IPS-18c (cell line): ENCODE measurements around the gene PCCA.
"Not testable (repeated sequence)": the region's sequence is repeated elsewhere in the genome, so short reads cannot be mapped to it uniquely, and the experiment has no call there.

Source experiments
- H3K4me3 ChIP-seq: 2 replicates; pipeline ENCODE4 v1.7.0; 2013; ENCODE audit warnings: low read depth, mild to moderate bottlenecking, low read length, moderate library complexity; ENCODE audit not compliant: insufficient read depth
- H3K9me3 ChIP-seq: one replicate; pipeline ENCODE4 v1.6.1; 2013; ENCODE audit warnings: mild to moderate bottlenecking, low read length, moderate library complexity; ENCODE audit not compliant: control insufficient read depth, insufficient read depth

The PCCA gene

DNA sequence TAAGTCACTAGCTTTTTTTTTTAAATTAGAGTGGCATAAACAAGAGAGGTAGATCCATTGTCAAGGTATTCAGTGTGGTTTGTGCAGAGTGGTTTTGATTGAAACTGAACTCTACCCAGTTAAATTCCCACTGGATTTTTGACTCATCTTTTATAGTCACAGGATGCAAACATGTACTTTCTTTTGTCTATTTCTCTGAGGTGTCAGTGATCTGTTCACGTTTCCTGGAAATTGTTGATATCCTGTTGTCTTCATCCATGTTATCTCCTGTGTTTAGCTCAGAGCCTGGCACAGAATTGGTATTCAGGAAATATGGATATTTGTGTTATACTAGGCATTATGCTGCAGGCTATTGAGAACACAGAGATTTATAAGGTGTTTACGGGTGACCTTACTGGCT, 119.7 kb downstream of the PCCA start:
- no peak overlapping the region for H3K4me3 ChIP-seq
- no peaks in the 10 kb centered on the region for H3K9me3 ChIP-seq

DNA sequence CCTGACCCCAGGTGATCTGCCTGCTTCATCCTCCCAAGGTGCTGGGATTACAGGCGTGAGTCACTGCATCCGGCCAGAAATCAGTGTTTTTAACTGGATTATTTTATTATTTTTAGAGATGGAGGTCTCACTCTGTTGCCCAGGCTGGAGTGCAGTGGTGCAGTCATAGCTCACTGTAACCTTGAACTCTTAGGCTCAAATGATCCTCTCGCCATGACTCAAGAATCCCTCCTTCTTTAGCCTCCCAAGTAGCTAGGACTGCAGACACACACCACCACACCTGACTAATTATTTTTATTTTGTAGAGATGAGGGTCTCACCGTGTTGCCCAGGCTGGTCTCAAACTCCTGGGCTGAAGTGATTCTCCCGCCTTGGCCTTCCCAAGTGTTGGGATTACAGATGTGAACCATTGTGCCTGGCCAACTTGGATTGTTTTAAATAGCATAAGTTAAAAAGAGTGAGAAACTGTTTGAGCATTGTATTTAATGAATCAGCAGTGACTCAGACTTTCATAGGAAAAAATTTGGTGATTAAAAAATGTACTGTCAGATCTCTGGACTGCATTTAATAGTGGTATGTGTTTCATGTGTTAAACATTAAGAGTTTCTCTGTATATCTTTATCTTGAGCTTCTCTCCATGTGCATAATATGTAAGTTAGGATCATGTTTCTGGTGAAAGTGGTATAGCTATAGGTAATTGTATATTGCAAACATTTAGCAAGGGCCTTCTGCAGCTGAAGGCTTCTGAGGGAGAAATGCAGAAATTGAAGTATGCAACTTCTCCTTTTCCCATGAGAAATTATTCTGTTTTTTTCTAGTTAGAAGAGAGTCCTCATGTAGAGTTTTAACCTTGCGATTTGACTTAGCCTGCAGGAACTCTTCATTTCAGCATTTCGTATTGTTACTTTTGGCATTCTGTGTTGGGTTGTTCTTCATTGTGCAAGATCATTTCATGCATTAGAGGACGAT, 121.2 kb downstream of the PCCA start:
- H3K9me3 ChIP-seq = no peaks in the 10 kb centered on the region

GRCh38 chr13:100211016-100211710, 122.3 kb downstream of the PCCA start:
- Histone ChIP-seq H3K9me3 (no peaks in the 10 kb centered on the region), H3K4me3 (no peak overlapping the region)

More for the DNA sequence above, 121.2 kb downstream of the PCCA start:
- no peak overlapping the region for H3K4me3 ChIP-seq

- no peak overlapping the region for H3K4me3 ChIP-seq
- H3K9me3 ChIP-seq = no peaks in the 10 kb centered on the region
Measured at GRCh38 chr13:100212904-100213553, 124.1 kb downstream of the PCCA start.

GRCh38 chr13:100213576-100213975, 124.7 kb downstream of the PCCA start:
- no peaks in the 10 kb centered on the region for H3K9me3 ChIP-seq
- H3K4me3 ChIP-seq = no peak overlapping the region

GRCh38 chr13:100214886-100215285, 126.0 kb downstream of the PCCA start:
- Histone ChIP-seq H3K4me3 (no peak overlapping the region), H3K9me3 (no peaks in the 10 kb centered on the region)

DNA sequence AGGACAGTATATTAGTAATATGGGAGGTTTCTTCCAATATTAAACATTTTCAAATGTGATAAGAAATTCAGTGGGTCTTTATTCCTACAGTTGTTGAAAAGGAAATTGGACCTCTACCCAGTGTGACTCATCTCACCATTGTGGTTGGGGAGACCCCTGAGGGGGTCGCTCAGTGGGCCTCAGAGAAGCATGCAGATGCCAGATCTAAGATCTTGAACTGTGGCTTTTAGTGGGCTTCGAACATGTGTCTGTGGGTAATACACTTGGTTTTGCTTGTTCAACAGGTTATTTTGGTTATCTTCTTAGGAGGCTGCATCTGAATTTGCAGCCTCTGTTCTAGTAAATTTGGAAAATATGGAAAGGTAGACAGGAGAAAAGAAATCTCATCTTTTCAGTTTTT, 132.3 kb downstream of the PCCA start:
- Histone ChIP-seq H3K4me3 (no peak overlapping the region), H3K9me3 (no peaks in the 10 kb centered on the region)

DNA sequence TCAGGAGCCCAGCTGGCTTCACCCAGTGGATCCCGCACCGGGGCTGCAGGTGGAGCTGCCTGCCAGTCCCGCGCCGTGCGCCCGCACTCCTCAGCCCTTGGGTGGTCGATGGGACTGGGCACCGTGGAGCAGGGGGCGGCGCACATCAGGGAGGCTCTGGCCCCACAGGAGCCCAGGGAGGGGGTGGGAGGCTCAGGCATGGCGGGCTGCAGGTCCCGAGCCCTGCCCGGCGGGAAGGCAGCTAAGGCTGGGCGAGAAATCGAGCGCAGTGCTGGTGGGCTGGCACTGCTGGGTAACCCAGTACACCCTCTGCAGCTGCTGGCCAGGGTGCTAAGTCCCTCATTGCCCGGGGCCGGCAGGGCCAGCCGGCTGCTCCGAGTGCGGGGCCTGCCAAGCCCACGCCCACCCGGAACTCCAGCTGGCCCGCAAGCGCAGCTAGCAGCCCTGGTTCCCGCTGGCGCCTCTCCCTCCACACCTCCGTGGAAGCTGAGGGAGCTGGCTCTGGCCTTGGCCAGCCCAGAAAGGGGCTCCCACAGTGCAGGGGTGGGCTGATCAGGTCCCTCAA, 135.2 kb downstream of the PCCA start:
- H3K9me3 ChIP-seq, H3K4me3 ChIP-seq: not testable (repeated sequence)

DNA sequence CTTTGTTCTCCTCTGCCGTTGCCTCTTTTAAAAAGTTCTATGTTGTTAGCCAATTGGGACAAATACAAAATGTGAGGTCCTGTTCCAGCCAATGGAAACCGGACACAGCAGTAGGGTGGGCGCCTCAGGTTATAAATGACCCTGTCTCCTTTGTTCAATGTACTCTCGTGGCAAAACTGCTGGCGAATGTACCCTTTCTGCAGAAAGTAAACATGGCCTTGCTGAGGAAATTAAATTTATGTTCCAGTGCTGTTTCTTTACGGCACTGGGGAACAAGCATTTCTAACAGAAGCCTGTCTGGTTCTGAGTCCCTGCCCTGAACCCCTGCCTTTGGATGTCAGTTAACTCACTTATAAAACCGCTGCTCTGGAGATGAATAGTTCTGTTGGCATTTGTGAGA, 140.7 kb downstream of the PCCA start:
- no peak overlapping the region for H3K4me3 ChIP-seq
- no peaks in the 10 kb centered on the region for H3K9me3 ChIP-seq

DNA sequence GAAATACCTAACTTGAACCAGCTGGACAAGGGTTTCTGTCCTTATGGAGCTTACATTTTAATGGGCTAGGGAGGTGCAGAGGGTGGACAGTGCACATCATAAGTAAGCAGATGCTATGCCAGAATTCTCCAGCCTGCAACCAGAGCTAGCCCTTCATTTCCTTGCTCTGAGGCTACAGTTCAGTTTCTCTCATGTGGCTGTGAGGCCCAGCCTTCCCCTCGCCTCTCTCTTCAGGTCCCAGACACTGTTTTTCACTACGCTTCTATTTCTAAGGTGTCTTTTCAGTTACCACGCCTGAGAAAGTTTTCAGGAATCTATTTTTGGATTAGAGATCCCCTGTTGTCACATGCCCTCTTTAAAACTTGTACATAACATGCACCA, 141.9 kb downstream of the PCCA start:
- Histone ChIP-seq H3K4me3 (no peak overlapping the region), H3K9me3 (no peaks in the 10 kb centered on the region)

DNA sequence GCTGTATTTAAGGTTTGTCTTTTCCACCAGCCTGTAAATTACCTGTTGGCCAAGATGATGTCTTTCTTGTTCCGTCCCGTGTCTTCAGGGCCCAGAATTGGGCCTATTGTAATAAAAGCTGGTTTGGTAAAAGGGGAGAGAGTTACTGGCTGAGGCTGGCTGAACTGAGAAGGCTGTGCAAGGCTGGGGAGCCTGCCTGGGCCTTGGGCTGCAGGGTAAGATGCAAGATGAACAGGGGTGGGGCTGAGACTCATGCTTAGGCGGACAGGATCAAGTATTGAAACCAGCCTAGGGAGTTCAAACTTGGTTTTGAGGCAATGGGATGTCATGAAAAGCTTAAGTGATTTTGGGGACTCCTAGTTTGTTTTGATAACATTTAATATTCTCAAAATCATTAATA, 142.3 kb downstream of the PCCA start:
- Histone ChIP-seq H3K4me3 (no peak overlapping the region), H3K9me3 (no peaks in the 10 kb centered on the region)

- no peaks in the 10 kb centered on the region for H3K9me3 ChIP-seq
- H3K4me3 ChIP-seq = no peak overlapping the region
Measured at GRCh38 chr13:100234006-100234405, 145.1 kb downstream of the PCCA start.

- Histone ChIP-seq H3K4me3 (no peak overlapping the region), H3K9me3 (no peaks in the 10 kb centered on the region)
Measured at GRCh38 chr13:100234524-100235136, 145.7 kb downstream of the PCCA start.

DNA sequence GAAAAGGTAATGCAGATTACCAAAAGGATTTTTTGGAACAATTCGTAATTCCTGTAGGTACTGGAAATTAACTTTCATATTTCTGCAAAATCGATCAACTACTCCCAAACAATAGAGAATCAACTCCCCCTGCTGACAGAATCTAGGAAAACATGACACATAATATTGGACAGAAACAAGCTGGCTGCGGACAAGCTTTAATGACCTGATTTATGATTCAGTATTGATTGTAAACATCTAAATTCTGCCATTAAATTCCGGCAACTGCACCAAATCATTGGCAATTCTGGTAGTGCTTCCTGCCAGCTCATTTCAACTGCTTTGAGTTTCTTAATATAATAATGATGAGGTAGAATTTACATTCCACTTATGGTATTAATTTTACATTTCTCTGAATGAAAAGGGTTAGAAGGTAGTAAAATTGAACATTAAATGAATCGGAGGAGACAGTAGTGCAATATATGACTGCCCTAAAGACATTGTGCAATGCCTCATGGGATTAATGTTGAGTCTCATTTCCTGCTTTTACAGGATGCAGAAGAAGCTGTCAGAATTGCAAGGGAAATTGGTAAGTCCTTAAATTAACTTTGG, 146.5 kb downstream of the PCCA start:
- no peaks in the 10 kb centered on the region for H3K9me3 ChIP-seq
- H3K4me3 ChIP-seq = no peak overlapping the region

- Histone ChIP-seq H3K9me3 (no peaks in the 10 kb centered on the region), H3K4me3 (no peak overlapping the region)
Measured at GRCh38 chr13:100240109-100240779, 151.4 kb downstream of the PCCA start.

DNA sequence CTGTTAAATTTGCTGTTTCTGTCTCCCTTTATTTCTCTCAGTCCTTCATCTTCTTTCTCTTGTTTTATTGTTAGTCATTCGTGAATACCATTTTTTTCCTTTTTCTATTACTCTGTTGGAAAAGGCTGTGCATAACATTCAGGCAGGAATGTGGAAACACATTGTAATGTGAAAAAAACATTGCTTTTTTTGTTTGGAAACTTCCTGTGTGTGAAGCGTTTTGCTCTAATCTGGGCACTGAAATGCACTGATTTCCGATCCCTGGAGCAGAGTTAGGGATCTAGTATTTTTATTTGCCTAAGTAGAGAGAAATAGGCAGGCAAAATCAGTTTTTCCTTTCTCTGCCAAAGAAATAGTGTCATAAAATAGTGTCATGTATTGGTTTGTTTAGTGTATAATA, 155.5 kb downstream of the PCCA start:
- no peaks in the 10 kb centered on the region for H3K9me3 ChIP-seq
- no peak overlapping the region for H3K4me3 ChIP-seq
